Neural progenitor cell (in vitro differentiated cells): ENCODE results near the gene ERO1B. TPM values are rescaled to one million over a fixed set of nuclear protein-coding genes. Genes with fewer than 3 reads are reported as not detected.

Experiments
- DNase-seq: peaks from one replicate; pipeline ENCODE4 v3.0.0-alpha.2; 2016; ENCODE audit warnings: low spot score
- H2AFZ ChIP-seq: fragments of 200-600 bp; sonication (generic); replicated peaks from 2 replicates; pipeline ENCODE4 v1.6.1; 2016; ENCODE audit warnings: antibody characterized with exemption
- H3F3A ChIP-seq: fragments of 200-600 bp; sonication (generic); 2 replicates; pipeline ENCODE4 v1.6.1; 2016; ENCODE audit warnings: antibody characterized with exemption, low read depth
- H3K27ac ChIP-seq: fragments of 200-600 bp; sonication (generic); 2 replicates; pipeline ENCODE4 v1.5.1; 2016; ENCODE audit warnings: mild to moderate bottlenecking
- H3K27me3 ChIP-seq: fragments of 200-600 bp; sonication (generic); 2 replicates; pipeline ENCODE4 v1.6.1; 2016; ENCODE audit warnings: mild to moderate bottlenecking, moderate library complexity
- H3K36me3 ChIP-seq: fragments of 200-600 bp; sonication (generic); 2 replicates; pipeline ENCODE4 v1.5.1; 2016
- H3K4me1 ChIP-seq: fragments of 200-600 bp; sonication (generic); 2 replicates; pipeline ENCODE4 v1.6.1; 2016; ENCODE audit warnings: mixed run types
- H3K4me2 ChIP-seq: fragments of 200-600 bp; sonication (generic); 2 replicates; pipeline ENCODE4 v1.6.1; 2016
- H3K4me3 ChIP-seq: fragments of 200-600 bp; sonication (generic); 2 replicates; pipeline ENCODE4 v1.5.1; 2016
- H3K79me2 ChIP-seq: fragments of 200-600 bp; sonication (generic); 2 replicates; pipeline ENCODE4 v1.6.1; 2016; ENCODE audit warnings: low read depth
- H3K9ac ChIP-seq: fragments of 200-600 bp; sonication (generic); 2 replicates; pipeline ENCODE4 v1.6.1; 2016
- H3K9me3 ChIP-seq: fragments of 200-600 bp; sonication (generic); 2 replicates; pipeline ENCODE4 v1.5.1; 2016; ENCODE audit warnings: low read depth
- H4K20me1 ChIP-seq: fragments of 200-600 bp; sonication (generic); 2 replicates; pipeline ENCODE4 v1.6.1; 2016; ENCODE audit warnings: low read depth
- H3K27ac Mint-ChIP-seq: 3 replicates; pipeline ENCODE4 v1.8.0; 2021; ENCODE audit warnings: mixed read lengths
- H3K27me3 Mint-ChIP-seq: 2 replicates; pipeline ENCODE4 v1.8.0; 2022; ENCODE audit warnings: low read depth, mild to moderate bottlenecking, inconsistent platforms, moderate library complexity, mixed read lengths; ENCODE audit not compliant: insufficient read depth
- H3K36me3 Mint-ChIP-seq: 3 replicates; pipeline ENCODE4 v1.8.0; 2021; ENCODE audit warnings: mixed read lengths
- H3K4me1 Mint-ChIP-seq: 3 replicates; pipeline ENCODE4 v1.8.0; 2021; ENCODE audit warnings: mixed read lengths
- H3K4me3 Mint-ChIP-seq: 3 replicates; pipeline ENCODE4 v1.8.0; 2021; ENCODE audit warnings: mild to moderate bottlenecking, moderate library complexity, mixed read lengths
- H3K9me3 Mint-ChIP-seq: 3 replicates; pipeline ENCODE4 v1.8.0; 2020; ENCODE audit warnings: mixed read lengths
- EZH2 ChIP-seq: fragments of 200-600 bp; sonication (generic); IDR thresholded peaks from 2 replicates; pipeline ENCODE4 v1.6.1; 2017; ENCODE audit warnings: antibody characterized with exemption, mild to moderate bottlenecking, moderate library complexity
- EZH2phosphoT487 ChIP-seq: fragments of 200-600 bp; sonication (generic); IDR thresholded peaks from 2 replicates; pipeline ENCODE4 v1.6.1; 2017; ENCODE audit warnings: antibody characterized with exemption
- total RNA-seq: library from RNA; depleted of rRNA; stranded (reverse); fragments of >200 nt; gene quantifications from 2 replicates; pipeline ENCODE4 v1.2.3, GENCODE V29; 2015; ENCODE audit warnings: low replicate concordance
- TF ChIP-seq, protein P1 (sequence below): fragments of 200-600 bp; sonication (generic); IDR thresholded peaks from 2 replicates; pipeline ENCODE4 v1.5.1; 2017; ENCODE audit warnings: antibody characterized with exemption, mild to moderate bottlenecking

Gene ERO1B
- total RNA-seq, 1 donor from 2014 or later: 6.7 TPM

DNA sequence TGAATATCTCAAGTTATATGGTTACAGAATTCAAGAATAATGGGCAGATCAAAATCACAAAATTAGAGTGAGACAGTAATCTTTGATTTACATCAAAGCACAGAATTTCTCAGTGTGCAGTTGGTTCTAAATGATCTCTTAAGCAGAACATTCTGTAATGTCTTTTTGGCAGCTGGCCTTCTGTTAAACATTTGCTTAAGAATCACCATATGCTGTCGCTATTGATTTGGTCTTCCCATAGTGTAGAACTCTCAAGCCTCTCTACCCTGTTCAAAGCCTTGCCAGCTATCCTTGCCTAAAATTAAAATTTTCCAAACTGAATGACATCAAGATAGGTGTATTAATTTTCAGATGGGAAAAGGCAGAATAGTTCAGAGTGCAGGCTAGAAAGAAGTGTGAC lies 38.9 kb upstream of the ERO1B start:
- TF ChIP-seq, protein P1, sequence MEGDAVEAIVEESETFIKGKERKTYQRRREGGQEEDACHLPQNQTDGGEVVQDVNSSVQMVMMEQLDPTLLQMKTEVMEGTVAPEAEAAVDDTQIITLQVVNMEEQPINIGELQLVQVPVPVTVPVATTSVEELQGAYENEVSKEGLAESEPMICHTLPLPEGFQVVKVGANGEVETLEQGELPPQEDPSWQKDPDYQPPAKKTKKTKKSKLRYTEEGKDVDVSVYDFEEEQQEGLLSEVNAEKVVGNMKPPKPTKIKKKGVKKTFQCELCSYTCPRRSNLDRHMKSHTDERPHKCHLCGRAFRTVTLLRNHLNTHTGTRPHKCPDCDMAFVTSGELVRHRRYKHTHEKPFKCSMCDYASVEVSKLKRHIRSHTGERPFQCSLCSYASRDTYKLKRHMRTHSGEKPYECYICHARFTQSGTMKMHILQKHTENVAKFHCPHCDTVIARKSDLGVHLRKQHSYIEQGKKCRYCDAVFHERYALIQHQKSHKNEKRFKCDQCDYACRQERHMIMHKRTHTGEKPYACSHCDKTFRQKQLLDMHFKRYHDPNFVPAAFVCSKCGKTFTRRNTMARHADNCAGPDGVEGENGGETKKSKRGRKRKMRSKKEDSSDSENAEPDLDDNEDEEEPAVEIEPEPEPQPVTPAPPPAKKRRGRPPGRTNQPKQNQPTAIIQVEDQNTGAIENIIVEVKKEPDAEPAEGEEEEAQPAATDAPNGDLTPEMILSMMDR: no peak
- no peak for TF ChIP-seq EZH2phosphoT487
- TF ChIP-seq EZH2: no peak
- DNase-seq: no peak
- H3K27me3 ChIP-seq: no peaks in the 10 kb centered on the region
- no peak overlapping the region for H3K4me3 ChIP-seq
- H3K4me1 Mint-ChIP-seq: no peaks in the 10 kb centered on the region
- peaks cover 8% of the 10 kb centered on the region for H3K36me3 ChIP-seq
- H3K9ac ChIP-seq: no peak overlapping the region
- no peak overlapping the region for H3K4me3 Mint-ChIP-seq
- H4K20me1 ChIP-seq: no peaks in the 10 kb centered on the region
- peaks cover 5% of the 10 kb centered on the region for H3K9me3 ChIP-seq
- H3K36me3 Mint-ChIP-seq: no peaks in the 10 kb centered on the region
- no peaks in the 10 kb centered on the region for H3K79me2 ChIP-seq
- peaks cover 23% of the 10 kb centered on the region for H3K9me3 Mint-ChIP-seq
- no peak overlapping the region for H3K27ac ChIP-seq
- no peaks in the 10 kb centered on the region for H3K27me3 Mint-ChIP-seq
- H3K27ac Mint-ChIP-seq: no peak overlapping the region
- H3K4me1 ChIP-seq: no peaks in the 10 kb centered on the region
- H3K4me2 ChIP-seq: no peak overlapping the region
- no peak overlapping the region for H2AFZ ChIP-seq
- no peaks in the 10 kb centered on the region for H3F3A ChIP-seq

DNA sequence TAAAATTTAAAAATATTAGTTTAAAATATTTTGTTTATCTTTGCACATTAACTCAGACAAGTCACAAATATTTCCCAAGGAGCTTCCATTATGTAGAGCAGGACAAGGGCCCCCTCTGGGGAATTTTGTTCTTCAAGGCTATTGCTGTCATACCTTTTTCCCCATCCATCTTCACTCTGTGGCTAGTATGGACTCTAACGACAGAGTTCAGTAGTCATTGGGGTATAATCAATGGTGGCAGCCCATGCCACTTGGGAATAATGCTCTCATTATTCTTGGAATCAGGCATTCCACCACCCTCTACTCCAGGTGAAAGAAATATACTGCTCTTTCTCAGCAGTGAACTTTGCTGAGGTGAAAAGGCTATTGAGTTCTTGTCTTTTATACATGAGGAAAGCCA lies 38.5 kb upstream of the ERO1B start:
- no peaks in the 10 kb centered on the region for H3K79me2 ChIP-seq
- Mint-ChIP-seq H3K27me3 (no peaks in the 10 kb centered on the region), H3K4me1 (no peaks in the 10 kb centered on the region), H3K36me3 (no peaks in the 10 kb centered on the region), H3K27ac (no peak overlapping the region), H3K9me3 (peaks cover 23% of the 10 kb centered on the region), H3K4me3 (no peak overlapping the region)
- no peak for DNase-seq
- no peak overlapping the region for H3K4me3 ChIP-seq
- H3K9me3 ChIP-seq: peaks cover 5% of the 10 kb centered on the region
- TF ChIP-seq EZH2 (no peak), EZH2phosphoT487 (no peak)
- TF ChIP-seq, protein P1: no peak
- no peaks in the 10 kb centered on the region for H3K4me1 ChIP-seq
- H3K27me3 ChIP-seq: no peaks in the 10 kb centered on the region
- no peak overlapping the region for H3K27ac ChIP-seq
- H2AFZ ChIP-seq: no peak overlapping the region
- no peaks in the 10 kb centered on the region for H3F3A ChIP-seq
- H3K4me2 ChIP-seq: no peak overlapping the region
- no peak overlapping the region for H3K9ac ChIP-seq
- no peaks in the 10 kb centered on the region for H4K20me1 ChIP-seq
- peaks cover 8% of the 10 kb centered on the region for H3K36me3 ChIP-seq

DNA sequence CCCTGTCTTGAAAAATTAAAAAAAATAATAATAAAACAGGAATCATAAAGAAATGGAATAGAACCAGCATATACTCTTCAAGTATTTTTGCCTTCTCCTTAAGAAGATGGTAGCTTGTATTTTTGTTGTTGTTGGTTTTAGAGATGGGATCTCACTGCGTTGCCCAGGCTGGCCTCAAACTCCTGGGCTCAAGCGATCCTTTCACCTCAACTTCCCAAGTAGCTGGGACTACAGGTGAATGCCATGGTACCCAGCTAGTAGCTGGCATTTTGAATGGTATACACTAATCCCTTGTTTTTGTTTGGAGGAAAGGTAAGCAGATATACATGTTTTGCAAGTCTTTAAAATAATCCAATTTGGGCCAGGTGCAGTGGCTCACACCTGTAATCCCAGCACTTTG lies 34.7 kb upstream of the ERO1B start:
- Histone ChIP-seq H3F3A (no peaks in the 10 kb centered on the region), H3K27ac (no peak overlapping the region), H3K4me1 (no peaks in the 10 kb centered on the region), H3K4me2 (no peak overlapping the region), H3K4me3 (no peak overlapping the region), H3K79me2 (no peaks in the 10 kb centered on the region), H2AFZ (no peak overlapping the region), H3K9ac (no peak overlapping the region), H3K27me3 (no peaks in the 10 kb centered on the region), H3K9me3 (no peaks in the 10 kb centered on the region), H4K20me1 (no peaks in the 10 kb centered on the region), H3K36me3 (no peaks in the 10 kb centered on the region)
- no peak for DNase-seq
- Mint-ChIP-seq H3K27ac (no peak overlapping the region), H3K9me3 (peaks cover 5% of the 10 kb centered on the region), H3K4me3 (no peak overlapping the region), H3K4me1 (no peaks in the 10 kb centered on the region), H3K27me3 (peaks cover 2% of the 10 kb centered on the region), H3K36me3 (no peaks in the 10 kb centered on the region)
- TF ChIP-seq, protein P1: no peak
- TF ChIP-seq EZH2 (no peak), EZH2phosphoT487 (no peak)
